ENCODE results near the gene CNIH3.

CNIH3 gene

DNA sequence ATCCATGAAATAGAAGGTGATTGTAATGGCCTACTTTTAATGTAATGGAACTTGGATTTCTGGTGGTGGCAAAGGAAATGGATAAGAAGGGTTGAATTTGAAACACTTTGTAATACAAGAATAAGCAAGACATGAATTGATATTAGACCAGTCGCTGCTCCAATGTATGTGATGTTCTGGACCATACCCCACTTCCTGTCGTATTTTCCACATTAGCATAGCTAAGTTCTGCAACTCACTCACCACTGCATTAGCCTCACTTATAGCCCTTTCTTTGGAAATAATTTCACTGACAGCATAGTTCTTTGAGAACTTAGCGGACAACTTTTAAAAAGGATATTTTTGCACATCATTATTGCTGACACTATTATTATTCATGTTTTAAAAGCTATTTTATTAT lies 32.3 kb upstream of the CNIH3 start:
- in situ Hi-C loops (cut with HindIII; ENCODE audit: low sequenced_read_pairs): no loop called here
- no peak for TF ChIP-seq CTCF (IDR thresholded peaks at IDR 0.05; ENCODE audit: low read depth, low read length, missing control alignments)
- DNase-seq (ENCODE audit: low read depth): no peak
- H3K4me3 ChIP-seq (ENCODE audit: low read depth, low read length): no peak overlapping the region

- DNase-seq (ENCODE audit: low read depth): no peak
- H3K4me3 ChIP-seq (ENCODE audit: low read depth, low read length): no peak overlapping the region
- no peak for TF ChIP-seq CTCF (IDR thresholded peaks at IDR 0.05; ENCODE audit: low read depth, low read length, missing control alignments)
- in situ Hi-C loops (cut with HindIII; ENCODE audit: low sequenced_read_pairs): no loop called here
These were observed 31.1 kb upstream of the CNIH3 start for GRCh38 chr1:224585051-224585450.

- DNase-seq (ENCODE audit: low read depth): no peak
- in situ Hi-C loops (cut with HindIII; ENCODE audit: low sequenced_read_pairs): no loop called here
- no peak for TF ChIP-seq CTCF (IDR thresholded peaks at IDR 0.05; ENCODE audit: low read depth, low read length, missing control alignments)
- no peak overlapping the region for H3K4me3 ChIP-seq (ENCODE audit: low read depth, low read length)
These were observed 29.1 kb upstream of the CNIH3 start for GRCh38 chr1:224587051-224587450.

DNA sequence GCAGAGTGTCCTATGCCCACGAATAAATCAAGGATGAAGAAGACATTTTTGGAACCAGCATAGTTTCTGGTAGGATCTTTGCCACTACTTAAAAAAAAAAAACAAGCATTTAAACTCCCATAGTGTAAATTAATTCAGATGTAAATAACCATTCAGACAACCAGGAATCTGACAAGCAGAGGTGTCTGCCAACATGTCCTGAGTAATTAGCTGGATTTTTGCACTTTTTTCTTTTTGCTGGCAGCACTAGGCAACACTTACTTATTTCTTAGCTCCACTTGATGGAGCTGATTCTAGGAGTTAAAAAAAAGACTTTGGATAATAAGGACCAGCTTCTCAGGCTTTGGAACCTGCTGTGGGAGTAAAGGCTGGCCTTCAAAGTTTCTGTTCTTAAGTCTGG lies 27.6 kb upstream of the CNIH3 start:
- in situ Hi-C loops (cut with HindIII; ENCODE audit: low sequenced_read_pairs): no loop called here
- H3K4me3 ChIP-seq (ENCODE audit: low read depth, low read length): no peak overlapping the region
- TF ChIP-seq CTCF (IDR thresholded peaks at IDR 0.05; ENCODE audit: low read depth, low read length, missing control alignments): no peak

GRCh38 chr1:224589006-224589405 lies 27.1 kb upstream of the CNIH3 start:
- peak; percentile 16 for DNase-seq (ENCODE audit: low read depth)
- H3K4me3 ChIP-seq (ENCODE audit: low read depth, low read length): no peak overlapping the region
- in situ Hi-C loops (cut with HindIII; ENCODE audit: low sequenced_read_pairs): no loop called here
- TF ChIP-seq CTCF (IDR thresholded peaks at IDR 0.05; ENCODE audit: low read depth, low read length, missing control alignments): no peak

More for the DNA sequence above, 27.6 kb upstream of the CNIH3 start:
- DNase-seq (ENCODE audit: low read depth): no peak

DNA sequence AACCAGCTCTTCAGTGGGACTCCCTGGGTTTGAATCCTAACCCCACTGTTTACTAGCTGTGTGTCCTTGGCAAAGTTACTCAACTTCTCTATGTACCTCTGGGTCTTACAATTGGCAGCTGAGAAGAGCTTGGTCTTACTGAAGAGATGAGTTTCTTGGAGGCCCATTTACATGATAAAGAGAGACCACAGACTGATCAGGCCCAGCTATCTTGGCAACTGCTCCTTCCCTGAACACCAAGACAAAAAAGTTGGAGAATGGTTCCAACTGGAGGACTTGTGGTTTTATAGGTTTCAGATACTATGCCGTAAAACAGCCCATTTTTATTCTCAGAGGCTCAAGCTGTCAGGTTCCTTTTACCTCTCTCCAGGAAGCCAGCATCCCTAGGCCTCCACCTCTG lies 24.8 kb upstream of the CNIH3 start:
- no peak for TF ChIP-seq CTCF (IDR thresholded peaks at IDR 0.05; ENCODE audit: low read depth, low read length, missing control alignments)
- no peak overlapping the region for H3K4me3 ChIP-seq (ENCODE audit: low read depth, low read length)
- in situ Hi-C loops (cut with HindIII; ENCODE audit: low sequenced_read_pairs): no loop called here
- DNase-seq (ENCODE audit: low read depth): peak; percentile 70

Data from astrocyte of the cerebellum (primary cell).